K562 (cell line): ENCODE results near the gene SV2A. TPM values are rescaled to one million over a fixed set of nuclear protein-coding genes. Genes with fewer than 3 reads are reported as not detected.

ENCODE experiments used
- E2F6 ChIP-seq, 2 experiments: IDR thresholded peaks; 2 replicates each; pipeline ENCODE4 v1.6.1; 2011; ENCODE audit warnings: borderline replicate concordance in 1 of 2, control low read depth in 1 of 2, low read depth in 1 of 2, low read length in 1 of 2, mild to moderate bottlenecking in 1 of 2, mixed read lengths in 1 of 2, moderate library complexity in 1 of 2; ENCODE audit not compliant: insufficient read depth in 1 of 2, insufficient read length in 1 of 2, poor library complexity in 1 of 2, severe bottlenecking in 1 of 2; ENCODE audit errors: extremely low read depth in 1 of 2
- ETV1 ChIP-seq: fragments of 450-650 bp; conservative IDR thresholded peaks from 2 replicates; pipeline ENCODE4 v1.6.1; 2016; ENCODE audit warnings: missing genetic modification characterization, control low read depth, low read depth, missing compliant biosample characterization
- GTF2A2 ChIP-seq: IDR thresholded peaks from 2 replicates; pipeline ENCODE4 v1.6.1; 2016; ENCODE audit warnings: mild to moderate bottlenecking, missing genetic modification characterization, missing compliant biosample characterization
- GTF2F1 ChIP-seq: IDR thresholded peaks from 2 replicates; pipeline ENCODE4 v1.6.1; 2011; ENCODE audit warnings: low read depth, low read length, improper control_type of control experiment
- HCFC1 ChIP-seq: IDR thresholded peaks from 2 replicates; pipeline ENCODE4 v1.6.1; 2012; ENCODE audit warnings: low read depth, low read length, improper control_type of control experiment
- HEY1 ChIP-seq: fragments of 250-450 bp; sonication (Bioruptor Pico); IDR thresholded peaks from 2 replicates; pipeline ENCODE4 v1.5.0; 2020; ENCODE audit warnings: mild to moderate bottlenecking, moderate library complexity, borderline replicate concordance
- HLTF ChIP-seq: fragments of 450-650 bp; IDR thresholded peaks from 2 replicates; pipeline ENCODE4 v1.6.1; 2016
- HMGXB4 ChIP-seq: sonication (generic); formaldehyde crosslinking; IDR thresholded peaks from 2 replicates; pipeline ENCODE4 v1.8.1; 2023; ENCODE audit warnings: mild to moderate bottlenecking, missing genetic modification reagents
- KAT2B ChIP-seq: IDR thresholded peaks from one replicate; pipeline ENCODE4 v1.6.1; 2012; ENCODE audit warnings: low read depth, mild to moderate bottlenecking, control low read depth, inconsistent platforms, low read length, moderate library complexity
- MCM3 ChIP-seq: fragments of 450-650 bp; IDR thresholded peaks from 2 replicates; pipeline ENCODE4 v1.6.1; 2016
- MTA1 ChIP-seq: fragments of 450-650 bp; IDR thresholded peaks from 2 replicates; pipeline ENCODE4 v1.6.1; 2017; ENCODE audit warnings: borderline replicate concordance
- MTF1 ChIP-seq: fragments of 250-450 bp; sonication (Bioruptor Pico); IDR thresholded peaks from 2 replicates; pipeline ENCODE4 v1.9.0; 2021; ENCODE audit warnings: moderate library complexity, mild to moderate bottlenecking, inconsistent platforms, borderline replicate concordance
- NFRKB ChIP-seq: fragments of 450-650 bp; IDR thresholded peaks from 2 replicates; pipeline ENCODE4 v1.6.1; 2016; ENCODE audit warnings: low read depth
- OTX1 ChIP-seq: fragments of 450-650 bp; formaldehyde crosslinking; IDR thresholded peaks from 2 replicates; pipeline ENCODE4 v1.4.0; 2022; ENCODE audit warnings: mild to moderate bottlenecking
- PATZ1 ChIP-seq: fragments of 250-450 bp; sonication (Bioruptor Pico); IDR thresholded peaks from 2 replicates; pipeline ENCODE4 v1.5.0; 2020; ENCODE audit warnings: mild to moderate bottlenecking, borderline replicate concordance
- PTRF ChIP-seq: fragments of 450-650 bp; IDR thresholded peaks from 2 replicates; pipeline ENCODE4 v1.6.1; 2016; ENCODE audit warnings: mild to moderate bottlenecking, missing genetic modification characterization, missing compliant biosample characterization
- THAP7 ChIP-seq: fragments of 250-450 bp; sonication (Bioruptor Pico); IDR thresholded peaks from 2 replicates; pipeline ENCODE4 v1.5.0; 2021
- USF1 ChIP-seq: sonication (generic); formaldehyde crosslinking; IDR thresholded peaks from 2 replicates; pipeline ENCODE4 v1.9.0; 2022; ENCODE audit warnings: mild to moderate bottlenecking, missing genetic modification reagents
- ZNF124 ChIP-seq: sonication (generic); formaldehyde crosslinking; IDR thresholded peaks from 2 replicates; pipeline ENCODE4 v1.8.1; 2022; ENCODE audit warnings: missing genetic modification reagents
- ZNF23 ChIP-seq: fragments of 250-450 bp; sonication (Bioruptor Pico); IDR thresholded peaks from 2 replicates; pipeline ENCODE4 v1.4.0; 2020; ENCODE audit warnings: mild to moderate bottlenecking
- ZNF584 ChIP-seq: fragments of 200-800 bp; sonication (Bioruptor generic); IDR thresholded peaks from 2 replicates; pipeline ENCODE4 v1.6.1; 2016; ENCODE audit warnings: low read depth, mild to moderate bottlenecking, missing genetic modification characterization, missing compliant biosample characterization
- ZNF644 ChIP-seq: fragments of 200-800 bp; sonication (Bioruptor generic); IDR thresholded peaks from 2 replicates; pipeline ENCODE4 v1.6.1; 2016; ENCODE audit warnings: low read depth, missing genetic modification characterization, missing compliant biosample characterization
- polyA plus RNA-seq, 8 experiments: library from polyadenylated mRNA; depleted of rRNA in 4 of 8; stranded (reverse) in 5 of 8; unstranded in 3 of 8; fragments of >200 nt; fragmentation: Nextera tagmentation in 2 of 8; fragmentation: Illumina TruSeq in 1 of 8; extraction: Ambion mirVana in 2 of 8; extraction: Trizol in 1 of 8; gene quantifications; 2 replicates each; pipeline versions ENCODE4 v1.2.1 to v1.2.3, GENCODE V29; 2011 to 2014; ENCODE audit warnings: inconsistent platforms in 1 of 8, missing spikeins in 1 of 8
- total RNA-seq, 7 experiments: library from RNA; depleted of rRNA in 6 of 7; stranded (reverse); fragments of >200 nt in 6 of 7; fragmentation: Illumina TruSeq in 2 of 7; extraction: Trizol in 2 of 7; gene quantifications; 2 replicates each; pipeline versions ENCODE4 v1.2.1 to v1.2.3, GENCODE V29; 2011 to 2021; ENCODE audit warnings: low replicate concordance in 1 of 7

SV2A gene
- total and polyA plus RNA-seq, 9 of the 15 experiments (the other 6 are each of a cell fraction or from before 2014, with no cell fraction given) = 0.07 to 0.22 (median 0.11) TPM; not detected in 1

- TF ChIP-seq GTF2F1 = no peak; the same call in 1 of the 2 replicates
- no peak for TF ChIP-seq HEY1
- TF ChIP-seq ZNF584 (CRISPR knock-in tag) = no peak
- TF ChIP-seq MCM3 = no peak
- TF ChIP-seq ZNF124 (CRISPR knock-in tag) = no peak
- TF ChIP-seq KAT2B = no peak
- no peak; the same call in 1 of the 2 replicates for TF ChIP-seq GTF2A2 (tag)
- peak; percentile 18; the same call in 1 of the 2 replicates for TF ChIP-seq HMGXB4
- TF ChIP-seq ZNF644 (tag) = no peak
- no peak for TF ChIP-seq PTRF (tag)
- TF ChIP-seq MTF1 (CRISPR knock-in tag) = no peak
- TF ChIP-seq PATZ1 (CRISPR knock-in tag) = no peak
- TF ChIP-seq HCFC1 = no peak
- TF ChIP-seq E2F6 (IDR thresholded peaks at IDR 0.05; ENCODE audit: borderline replicate concordance in 1 of 2, extremely low read depth in 1 of 2, insufficient read depth in 1 of 2, insufficient read length in 1 of 2, low read depth in 1 of 2, low read length in 1 of 2, poor library complexity in 1 of 2, severe bottlenecking in 1 of 2) = peak; percentile 17 to 39
- TF ChIP-seq HLTF = peak; percentile 76; the same call in 1 of the 2 replicates
- no peak for TF ChIP-seq ETV1 (tag)
- no peak for TF ChIP-seq USF1 (CRISPR knock-in tag)
- TF ChIP-seq NFRKB = no peak; the same call in 1 of the 2 replicates
- no peak for TF ChIP-seq THAP7 (CRISPR knock-in tag)
- TF ChIP-seq ZNF23 (CRISPR knock-in tag) = no peak
- TF ChIP-seq MTA1 = no peak
- TF ChIP-seq OTX1 = no peak
Measured at GRCh38 chr1:149887456-149888246, 30.0 kb downstream of the SV2A start (continued).
